Stimulated activated CD8-positive, alpha-beta memory T cell treated with anti-CD3 and anti-CD28 coated beads, Interleukin-12 subunit alpha, Interleukin-12 subunit beta, amount 100 ng/mL, for 4 hours (primary cell): Measurements from ENCODE around the gene STK32C.
"Not testable (repeated sequence)": the region's sequence is repeated elsewhere in the genome, so short reads cannot be mapped to it uniquely, and the experiment has no call there.

ENCODE experiments used
- DNase-seq: peaks from one replicate; pipeline ENCODE4 v3.0.0-alpha.2; 2020; ENCODE audit warnings: low read depth

Gene STK32C

DNA sequence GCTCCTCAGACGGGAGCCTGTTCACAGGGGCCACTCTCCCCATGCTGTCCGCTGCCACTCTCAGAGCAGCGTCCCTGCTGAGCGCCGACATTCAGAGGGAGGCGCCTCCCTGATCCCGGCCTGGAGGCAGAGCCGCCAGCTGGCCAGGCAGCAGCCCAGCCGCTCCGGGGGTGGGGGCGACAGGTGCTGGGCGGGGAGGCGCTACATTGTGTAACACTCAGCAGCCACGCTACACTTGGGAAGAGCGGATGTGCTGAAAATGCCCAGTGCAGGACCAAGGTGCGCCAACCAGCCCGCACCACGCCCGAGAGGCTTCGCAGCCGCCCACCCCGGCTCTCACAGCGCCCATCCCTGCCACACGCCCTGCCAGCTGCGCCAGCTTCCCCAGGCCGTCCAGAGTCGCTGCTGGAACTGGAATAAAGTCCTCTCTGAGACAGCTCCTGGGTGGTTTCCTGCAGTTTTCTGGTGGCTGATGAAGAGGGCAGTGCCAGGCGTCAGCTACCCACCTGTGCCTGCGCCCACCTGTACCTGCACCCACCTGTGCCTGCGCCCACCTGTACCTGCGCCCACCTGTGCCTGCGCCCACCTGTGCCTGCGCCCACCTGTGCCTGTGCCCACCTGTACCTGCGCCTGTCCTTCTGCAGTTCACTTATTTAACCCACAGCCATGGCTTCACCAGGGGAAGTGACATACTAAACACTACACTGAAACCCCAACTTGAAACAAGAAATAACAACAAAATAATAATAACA is 25.7 kb downstream of the STK32C start:
- DNase-seq = no peak

DNA sequence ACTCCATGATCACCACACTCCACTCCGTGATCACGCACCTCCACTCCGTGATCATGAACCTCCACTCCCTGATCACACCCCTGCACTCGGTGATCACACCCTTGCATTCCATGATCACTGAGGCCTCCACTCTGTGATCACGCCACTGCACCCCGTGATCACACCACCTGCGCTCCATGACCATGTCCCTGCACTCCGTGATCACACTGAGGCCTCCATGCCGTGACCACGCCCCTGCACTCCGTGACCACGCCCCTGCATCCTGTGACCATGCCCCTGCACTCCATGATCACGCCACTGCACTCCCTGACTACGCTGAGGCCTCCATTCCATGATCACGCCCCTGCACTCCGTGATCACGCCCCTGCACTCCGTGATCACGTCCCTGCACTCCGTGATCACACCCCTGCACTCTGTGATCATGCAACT is 27.1 kb downstream of the STK32C start:
- DNase-seq = no peak

DNA sequence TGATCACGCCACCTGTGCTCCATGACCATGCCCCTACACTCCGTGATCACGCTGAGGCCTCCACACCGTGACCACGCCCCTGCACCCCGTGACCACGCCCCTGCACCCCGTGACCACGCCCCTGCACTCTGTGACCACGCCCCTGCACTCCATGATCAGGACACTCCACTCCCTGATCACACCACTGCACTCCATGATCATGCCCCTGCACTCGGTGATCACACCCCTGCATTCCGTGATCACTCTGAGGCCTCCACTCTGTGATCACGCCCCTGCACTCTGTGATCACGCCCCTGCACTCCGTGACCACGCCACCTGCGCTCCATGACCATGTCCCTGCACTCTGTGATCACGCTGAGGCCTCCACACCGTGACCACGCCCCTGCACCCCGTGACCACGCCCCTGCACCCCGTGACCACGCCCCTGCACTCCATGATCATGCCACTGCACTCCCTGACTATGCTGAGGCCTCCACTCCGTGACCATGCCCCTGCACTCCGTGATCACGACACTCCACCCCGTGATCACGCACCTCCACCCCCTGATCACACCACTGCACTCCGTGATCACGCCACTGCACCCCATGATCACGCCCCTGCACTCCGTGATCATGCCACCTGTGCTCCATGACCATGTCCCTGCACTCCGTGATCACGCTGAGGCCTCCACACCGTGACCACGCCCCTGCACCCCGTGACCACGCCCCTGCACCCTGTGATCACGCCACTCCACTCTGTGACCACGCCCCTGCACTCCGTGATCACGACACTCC is 27.7 kb downstream of the STK32C start:
- DNase-seq = no peak

DNA sequence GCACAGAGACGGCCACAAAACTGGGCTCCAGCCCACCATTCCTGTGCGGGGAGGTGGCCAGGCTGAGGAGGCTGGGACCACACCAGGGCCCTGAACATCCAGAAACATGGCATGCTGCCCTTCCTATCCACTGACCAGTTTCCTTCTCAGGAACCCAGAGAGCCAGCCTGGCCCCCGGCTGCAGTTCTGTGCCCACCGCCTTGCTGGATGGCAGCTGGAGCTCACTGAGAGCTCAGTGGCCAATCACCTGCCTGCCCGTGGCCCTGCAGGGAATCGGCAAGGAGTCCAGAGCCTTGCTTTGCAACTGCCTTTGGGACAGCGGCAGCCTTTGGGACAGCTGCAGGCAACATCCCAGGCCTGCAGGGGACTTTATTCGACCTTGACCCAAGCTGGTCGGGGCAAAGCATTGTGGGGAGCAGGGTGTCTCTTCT is 30.4 kb downstream of the STK32C start:
- DNase-seq = no peak

DNA sequence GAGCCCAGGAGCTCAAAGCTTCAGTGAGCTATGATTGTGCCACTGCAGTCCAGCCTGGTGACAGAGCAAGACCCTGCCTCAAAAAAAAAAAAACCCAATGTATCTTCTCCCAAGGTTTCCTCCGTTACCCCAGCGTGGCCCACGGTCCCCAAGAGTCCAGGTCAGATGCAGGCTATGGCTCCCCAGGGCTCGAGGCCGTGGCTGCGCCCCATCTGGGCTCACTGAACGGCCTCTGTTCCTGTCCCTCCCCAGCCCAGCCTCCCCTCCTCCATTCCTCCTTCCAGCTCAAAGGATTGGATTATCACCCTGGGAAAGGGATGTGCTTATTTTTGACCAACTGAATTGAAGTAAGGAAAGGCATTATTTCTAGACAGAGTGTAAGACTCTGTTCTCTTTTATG is 31.0 kb downstream of the STK32C start:
- DNase-seq = no peak

DNA sequence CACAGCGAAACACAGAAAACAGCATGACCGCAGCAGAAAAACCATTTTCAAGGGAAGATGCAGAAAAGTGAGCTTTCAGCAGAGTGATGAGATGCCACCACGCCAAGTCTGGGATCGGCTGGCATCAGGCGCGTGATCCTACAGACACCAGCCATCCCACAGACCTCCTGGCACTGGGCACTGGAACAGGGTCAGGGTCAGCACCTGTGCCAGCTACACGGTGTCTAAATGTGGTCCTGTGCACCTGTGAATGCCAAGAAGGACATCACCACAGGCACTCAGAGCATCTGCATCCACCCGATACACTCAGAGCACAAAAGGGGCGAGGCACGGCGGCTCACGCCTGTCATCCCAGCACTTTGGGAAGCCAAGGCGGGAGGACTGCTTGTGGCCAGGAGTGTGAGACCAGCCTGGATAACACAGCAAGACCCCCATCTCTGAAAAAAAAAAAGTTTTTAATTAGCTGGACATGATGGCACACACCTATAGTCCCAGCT is 31.5 kb downstream of the STK32C start:
- DNase-seq = no peak

DNA sequence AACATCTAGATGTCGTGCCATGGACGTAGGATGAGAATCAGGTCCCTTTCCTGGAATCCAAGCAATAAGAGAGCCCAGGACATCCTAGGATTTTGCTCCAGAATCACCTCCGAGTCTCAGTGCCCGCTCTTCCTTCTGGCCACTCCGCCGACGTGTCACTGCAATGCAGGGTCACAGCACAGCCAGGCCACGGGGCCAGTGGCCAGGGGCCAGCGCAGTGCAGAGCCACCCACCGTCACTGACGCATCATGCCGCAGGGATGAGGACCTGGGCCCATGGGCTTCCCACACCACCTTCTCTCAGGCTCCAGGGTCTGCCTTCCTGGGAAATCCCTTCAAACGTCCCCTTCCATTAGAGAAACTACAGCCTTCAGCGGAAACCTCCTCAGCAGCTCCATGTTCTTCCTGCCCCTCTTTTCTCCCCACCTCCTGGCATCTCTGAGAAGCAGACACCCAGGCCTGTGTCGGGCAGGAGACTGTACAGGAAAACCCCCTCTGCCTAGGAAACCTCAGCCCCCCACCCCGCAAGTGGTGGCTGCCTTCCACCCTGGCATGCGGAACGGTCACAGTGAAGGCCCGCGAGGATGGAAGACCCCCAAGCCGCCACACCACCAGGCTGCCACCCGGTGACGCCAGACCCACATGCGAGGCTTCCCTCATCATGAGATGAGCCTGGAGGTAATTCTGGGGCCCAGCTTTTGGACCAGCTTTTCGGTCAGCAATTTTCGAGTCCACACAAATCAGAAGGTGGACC is 32.1 kb downstream of the STK32C start:
- DNase-seq = no peak

DNA sequence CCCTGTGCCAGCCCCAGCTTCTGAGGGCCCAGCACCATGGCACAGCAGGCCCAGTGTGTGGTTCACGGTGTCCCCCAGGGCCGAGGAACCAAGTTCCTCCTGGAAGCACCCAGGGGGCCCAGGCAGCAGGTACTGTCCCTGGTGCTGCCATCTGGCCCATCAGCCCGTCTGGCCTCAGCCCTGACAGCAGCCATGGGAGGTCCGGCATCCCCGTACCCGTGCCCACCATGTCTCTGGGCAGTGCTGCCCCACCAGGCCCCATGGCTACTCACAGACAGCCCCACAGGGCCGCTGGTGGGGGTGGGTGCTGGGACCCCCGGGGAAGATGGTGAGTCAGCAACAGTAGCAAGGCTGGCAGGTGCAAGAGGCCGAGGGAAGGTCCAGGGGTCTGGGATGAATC is 32.8 kb downstream of the STK32C start:
- DNase-seq = no peak

DNA sequence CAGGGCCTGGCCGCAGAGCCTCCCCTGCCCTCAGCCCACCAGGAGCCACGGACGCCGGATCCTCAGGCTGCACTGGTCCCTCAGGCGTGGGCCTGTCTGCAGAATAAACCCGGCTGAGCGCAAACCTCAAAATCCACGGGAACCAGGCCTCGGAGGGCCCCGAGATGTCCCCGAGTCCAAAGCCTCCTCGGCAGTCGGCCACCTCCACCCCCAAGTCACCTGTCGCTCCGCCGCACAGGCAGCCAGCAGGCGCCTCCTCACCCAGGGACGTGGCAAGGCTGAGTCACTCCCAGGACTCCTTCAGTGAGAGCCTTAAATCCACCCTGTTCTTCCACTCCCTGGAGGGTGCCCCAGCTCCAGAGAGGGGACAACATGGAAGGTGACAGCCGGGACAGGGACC is 33.2 kb downstream of the STK32C start:
- DNase-seq = no peak

DNA sequence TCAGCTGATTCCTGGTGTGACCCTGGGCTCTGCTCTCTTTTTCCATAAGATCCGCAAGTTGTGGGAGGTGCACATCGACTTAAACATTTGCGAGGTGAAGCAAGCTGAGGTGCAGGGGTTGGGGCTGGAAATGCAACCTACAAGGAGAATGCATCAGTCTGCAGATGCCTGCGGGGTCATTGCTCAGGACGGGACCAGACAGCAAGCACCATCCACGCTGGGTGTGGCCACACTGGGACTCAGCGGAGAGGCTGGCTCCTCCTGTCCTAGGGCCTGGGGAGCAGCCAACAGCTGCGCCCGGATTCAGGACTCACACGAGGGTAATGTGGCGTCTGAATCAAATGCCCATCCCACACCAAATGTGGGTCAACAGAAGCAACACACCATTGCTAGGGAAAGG is 33.8 kb downstream of the STK32C start:
- no peak for DNase-seq

DNA sequence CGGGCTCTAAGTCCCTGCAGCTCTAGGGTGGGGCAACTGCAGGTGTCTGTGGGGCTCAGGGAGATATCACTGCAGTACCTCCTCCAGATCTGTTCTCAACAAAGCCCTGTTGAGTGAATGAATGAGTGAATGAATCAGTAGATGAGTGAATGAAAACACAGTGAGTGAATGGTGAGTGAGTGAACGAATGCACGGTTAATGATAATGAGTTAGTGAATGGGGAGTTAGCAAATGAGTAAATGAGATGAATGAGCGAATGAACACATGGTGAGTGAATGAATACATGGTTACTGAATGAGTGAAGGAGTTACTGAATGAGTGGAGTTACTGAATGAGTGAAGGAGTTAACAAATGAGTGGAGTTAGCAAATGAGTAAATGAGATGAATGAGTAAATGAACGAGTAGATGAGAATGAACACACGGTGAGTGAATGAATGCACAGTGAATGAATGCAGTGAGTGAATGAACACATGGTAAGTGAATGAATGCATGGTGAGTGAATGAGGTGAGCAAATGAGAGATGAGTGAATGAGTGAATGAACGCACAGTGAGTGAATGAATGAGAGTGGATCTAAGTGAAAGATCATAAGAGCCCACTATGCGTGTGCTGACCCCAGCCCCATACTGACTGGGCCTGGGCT is 34.3 kb downstream of the STK32C start:
- DNase-seq = no peak

DNA sequence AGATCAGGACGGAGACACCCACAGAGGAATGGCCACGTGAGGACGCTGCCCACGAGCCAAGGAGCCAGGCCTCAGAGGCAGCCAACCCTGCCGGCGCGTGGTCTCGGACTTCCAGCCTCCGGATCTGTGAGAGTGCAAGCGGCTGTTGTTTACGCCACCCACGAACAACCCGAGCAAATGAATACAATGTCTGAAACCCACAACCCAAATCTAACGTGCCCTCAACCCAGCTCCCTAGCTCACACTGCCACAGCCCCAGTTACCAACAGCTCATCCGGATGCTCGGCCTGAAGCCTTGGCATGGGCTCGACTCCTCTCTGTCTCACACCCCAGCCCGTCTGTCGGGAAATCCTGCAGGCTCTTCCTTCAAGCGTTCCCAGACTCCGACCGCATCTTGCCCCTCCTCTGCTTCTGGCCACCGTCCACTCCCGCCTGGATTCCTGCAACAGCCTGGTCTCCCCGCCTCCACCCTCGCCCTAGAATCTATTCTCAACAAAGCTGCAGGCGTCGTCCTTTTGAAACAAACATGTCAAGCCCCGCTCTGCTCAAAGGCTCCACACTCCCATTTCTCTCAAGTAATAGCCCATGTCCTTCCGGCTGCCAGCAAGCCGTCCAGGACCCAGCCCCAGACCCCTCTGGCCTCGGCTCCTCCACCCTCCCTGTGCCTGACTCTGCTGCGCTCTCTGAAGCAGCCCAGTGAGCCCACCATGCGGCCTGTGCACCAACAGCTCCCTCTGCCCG is 35.3 kb downstream of the STK32C start:
- no peak for DNase-seq

DNA sequence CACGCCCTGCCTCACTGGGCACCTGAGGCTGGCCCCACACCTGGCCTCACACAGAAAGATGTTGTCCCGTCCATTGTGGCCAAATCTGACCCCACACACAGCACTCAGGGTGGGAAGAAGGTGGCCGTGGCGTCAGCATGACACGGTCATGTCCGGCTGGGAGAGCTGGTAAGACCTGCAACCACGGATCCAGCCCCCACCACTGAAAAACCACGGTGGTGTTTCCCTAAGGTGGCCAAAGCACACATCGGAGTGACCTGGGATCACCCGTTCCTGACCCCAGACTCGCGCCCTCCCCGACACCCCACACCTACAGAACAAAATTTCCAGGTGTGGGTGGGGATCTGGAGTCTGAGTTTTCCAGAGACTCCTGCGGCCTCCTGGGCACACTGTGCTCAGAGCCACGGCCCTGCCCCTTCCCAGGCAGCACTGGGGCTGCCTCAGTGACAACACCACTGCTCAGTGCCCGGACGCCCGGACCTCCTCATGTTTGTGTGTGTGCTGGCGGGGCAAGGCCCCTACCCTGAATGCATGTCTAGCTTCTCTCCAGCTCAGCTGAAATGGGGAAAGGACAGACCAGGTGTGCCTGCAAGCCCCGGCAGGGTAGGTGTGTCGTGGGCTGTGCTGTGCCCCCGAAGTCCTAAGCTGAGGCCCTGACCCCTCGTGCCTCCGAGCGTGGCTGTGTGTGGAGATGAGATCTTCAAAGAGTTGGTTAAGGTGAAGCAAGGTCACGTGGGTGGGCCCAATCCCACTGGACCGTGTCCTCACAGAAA is 36.1 kb downstream of the STK32C start:
- no peak for DNase-seq

DNA sequence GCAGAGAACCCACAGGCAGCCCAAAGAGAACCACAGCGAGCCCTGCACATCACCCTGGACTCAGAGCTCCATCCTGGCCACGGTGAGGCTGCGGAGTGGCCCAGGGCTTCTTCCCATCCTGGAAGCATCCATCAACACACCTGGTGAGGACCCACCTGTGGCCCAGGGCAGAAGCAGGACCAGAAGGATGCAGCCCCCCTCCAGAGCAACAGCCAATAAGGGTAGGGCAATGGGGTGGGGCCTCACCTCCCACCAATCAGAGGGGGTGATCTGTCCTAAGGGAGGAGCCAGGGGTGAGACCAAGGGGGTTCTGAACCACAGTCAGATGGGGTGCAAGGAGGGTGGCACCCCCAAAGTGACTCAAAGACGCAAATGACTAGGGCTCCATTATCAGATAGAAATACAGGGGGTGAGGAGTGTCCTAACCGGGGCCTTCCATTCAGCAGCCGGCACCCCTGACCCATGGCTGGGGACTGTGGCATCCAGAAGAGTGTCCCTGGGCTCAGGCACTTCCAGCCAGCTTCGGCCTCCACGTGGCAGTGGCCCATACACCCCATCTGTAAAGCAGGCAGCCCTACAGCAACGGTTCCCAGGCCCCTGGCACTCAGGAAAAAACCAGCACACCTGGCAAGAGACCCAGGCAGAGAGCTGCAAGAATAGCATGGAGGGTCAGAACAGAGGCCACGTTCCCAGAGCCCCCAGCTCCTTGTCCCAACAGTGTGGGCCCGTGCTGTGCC is 36.9 kb downstream of the STK32C start:
- no peak for DNase-seq

DNA sequence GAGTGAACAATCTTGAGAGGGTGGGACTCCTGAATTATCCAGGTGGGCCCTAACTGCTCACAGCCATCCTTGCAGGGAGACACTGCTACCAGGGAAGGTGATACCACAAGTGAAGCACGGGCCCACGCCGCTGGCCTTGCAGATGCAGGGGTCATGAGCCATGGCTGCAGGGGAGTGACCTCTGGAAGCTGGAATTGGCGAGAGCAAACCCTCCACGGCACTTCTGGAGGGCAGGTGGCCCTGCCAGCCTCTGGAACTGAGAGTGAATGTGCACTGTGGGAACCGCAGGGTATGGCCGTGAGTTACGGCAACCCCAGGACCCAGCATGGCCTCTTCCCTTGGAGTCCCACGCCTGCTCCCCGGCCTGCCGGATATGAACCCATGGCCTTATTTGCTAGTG is 37.5 kb downstream of the STK32C start:
- no peak for DNase-seq

DNA sequence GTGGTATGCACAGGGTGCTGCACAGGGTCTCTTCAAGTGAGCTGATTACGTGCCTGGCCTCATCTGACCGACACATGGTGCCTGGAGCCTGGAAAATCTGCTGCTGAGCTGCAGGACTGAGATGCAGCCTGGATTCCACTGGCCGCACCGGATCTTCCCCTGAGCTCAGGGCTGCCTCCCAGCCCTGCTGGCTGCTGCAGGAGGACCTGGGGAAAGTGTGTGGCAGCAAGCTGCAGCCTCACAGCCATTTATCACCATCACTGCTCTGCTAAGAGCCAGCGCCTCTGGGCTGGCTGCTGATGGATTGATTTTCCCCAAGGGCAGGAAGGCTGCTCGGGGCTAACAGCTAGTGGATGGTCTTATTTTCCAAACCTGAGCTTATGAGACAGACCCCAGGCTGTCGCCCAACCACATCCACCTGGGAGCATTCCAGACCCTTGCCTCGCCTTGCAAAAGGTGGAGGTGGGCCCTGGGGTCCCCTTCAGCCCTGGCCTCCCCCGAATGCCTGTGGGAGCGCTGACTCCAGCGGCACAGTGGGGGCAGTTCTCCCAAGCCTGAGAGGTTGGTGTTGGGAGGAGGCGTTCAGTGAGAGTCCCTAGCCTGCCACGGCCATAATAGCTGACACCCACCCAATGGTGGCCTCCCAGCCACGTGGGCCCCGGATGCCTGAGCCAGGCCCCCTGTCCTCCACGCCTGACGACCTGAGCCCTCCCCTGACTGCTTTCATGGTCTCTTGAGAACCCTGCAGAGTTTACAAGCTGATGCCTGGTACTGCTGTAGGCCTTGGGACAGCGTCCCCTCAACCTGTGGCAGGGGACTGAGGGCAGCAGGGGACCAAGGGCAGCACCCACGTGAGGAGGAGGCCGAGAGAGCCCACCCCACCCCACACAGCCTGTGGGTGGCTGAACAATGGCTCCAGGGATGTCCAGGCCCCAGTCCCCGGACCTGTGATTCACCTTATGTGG is 38.2 kb downstream of the STK32C start:
- no peak for DNase-seq

DNA sequence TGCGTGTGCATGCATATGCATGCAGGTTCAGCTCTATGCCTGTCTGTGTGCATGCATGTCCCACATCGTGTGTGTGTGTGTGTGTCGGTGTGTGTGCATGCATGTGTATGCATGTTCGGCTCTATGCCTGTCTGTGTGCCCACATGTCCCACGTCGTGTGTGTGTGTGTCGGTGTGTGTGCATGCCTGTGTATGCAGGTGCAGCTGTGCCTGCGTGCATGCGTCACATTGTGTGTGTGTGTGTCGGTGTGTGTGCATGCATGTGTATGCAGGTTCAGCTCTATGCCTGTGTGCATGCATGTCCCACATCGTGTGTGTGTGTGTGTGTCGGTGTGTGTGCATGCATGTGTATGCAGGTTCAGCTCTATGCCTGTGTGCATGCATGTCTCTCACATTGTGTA is 39.8 kb downstream of the STK32C start:
- DNase-seq = not testable (repeated sequence)

DNA sequence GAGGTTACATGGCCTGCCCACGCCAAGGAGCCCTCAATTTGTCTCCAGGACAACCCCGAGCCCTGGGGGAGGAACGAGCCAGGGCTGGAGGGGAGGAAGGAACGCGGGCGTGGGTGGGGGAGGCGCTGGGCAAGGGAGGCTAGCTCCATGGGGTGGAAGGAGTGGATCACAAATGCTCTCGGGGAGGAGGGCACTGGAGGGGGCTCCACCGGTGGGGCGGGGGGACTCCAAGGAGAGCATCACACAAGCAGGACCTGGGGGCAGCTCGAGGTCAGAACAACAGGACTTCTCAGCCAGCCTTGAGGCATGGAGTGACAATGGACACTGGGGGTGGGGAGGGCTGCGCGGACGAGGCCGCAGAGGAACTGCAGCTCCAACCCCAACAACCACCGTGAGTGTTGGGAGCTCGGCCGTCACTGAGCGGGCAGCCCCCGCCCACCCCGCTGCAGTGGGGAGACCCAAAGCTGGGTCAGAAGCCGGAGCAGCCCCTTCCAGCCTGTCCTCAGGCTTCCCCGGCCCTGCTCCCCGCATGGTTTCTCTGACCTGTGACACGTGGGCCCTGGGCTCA is 41.1 kb downstream of the STK32C start:
- no peak for DNase-seq
